ENCODE data around the gene C19orf12.

C19orf12 gene

GRCh38 chr19:29680447-29680846 lies 34.6 kb downstream of the C19orf12 start:
- no peaks in the 10 kb centered on the region for H3K27me3 Mint-ChIP-seq
- peaks cover 32% of the 10 kb centered on the region for H3K36me3 Mint-ChIP-seq (ENCODE audit: low read depth)
- DNase-seq: peak; percentile 87
- H3K4me3 Mint-ChIP-seq: peak overlapping the region; percentile 53
- peaks cover 76% of the 10 kb centered on the region for H3K4me1 Mint-ChIP-seq (ENCODE audit: low read depth)
- H3K27ac Mint-ChIP-seq: peak overlapping the region; percentile 95
- no peaks in the 10 kb centered on the region for H3K9me3 Mint-ChIP-seq

GRCh38 chr19:29679598-29680210 lies 35.4 kb downstream of the C19orf12 start:
- Mint-ChIP-seq H3K36me3 (ENCODE audit: low read depth) (peaks cover 40% of the 10 kb centered on the region), H3K4me1 (ENCODE audit: low read depth) (peaks cover 80% of the 10 kb centered on the region), H3K4me3 (peak overlapping the region; percentile 51), H3K27me3 (no peaks in the 10 kb centered on the region), H3K9me3 (no peaks in the 10 kb centered on the region), H3K27ac (peak overlapping the region; percentile 95)
- no peak for DNase-seq

- peak; percentile 34 for DNase-seq
- peak overlapping the region; percentile 37 for H3K27ac Mint-ChIP-seq
- no peaks in the 10 kb centered on the region for H3K27me3 Mint-ChIP-seq
- H3K4me1 Mint-ChIP-seq (ENCODE audit: low read depth): peaks cover 85% of the 10 kb centered on the region
- H3K9me3 Mint-ChIP-seq: no peaks in the 10 kb centered on the region
- peaks cover 47% of the 10 kb centered on the region for H3K36me3 Mint-ChIP-seq (ENCODE audit: low read depth)
- H3K4me3 Mint-ChIP-seq: no peak overlapping the region
These were observed 36.5 kb downstream of the C19orf12 start for GRCh38 chr19:29678484-29679106.

GRCh38 chr19:29677001-29677817 lies 37.9 kb downstream of the C19orf12 start:
- peak overlapping the region; percentile 8 for H3K4me3 Mint-ChIP-seq
- H3K4me1 Mint-ChIP-seq (ENCODE audit: low read depth): peaks cover 90% of the 10 kb centered on the region
- DNase-seq: peak; percentile 55
- peak overlapping the region; percentile 86 for H3K27ac Mint-ChIP-seq
- no peaks in the 10 kb centered on the region for H3K27me3 Mint-ChIP-seq
- H3K36me3 Mint-ChIP-seq (ENCODE audit: low read depth): peaks cover 59% of the 10 kb centered on the region
- H3K9me3 Mint-ChIP-seq: no peaks in the 10 kb centered on the region

- Mint-ChIP-seq H3K4me3 (no peak overlapping the region), H3K27ac (peak overlapping the region; percentile 86), H3K9me3 (no peaks in the 10 kb centered on the region), H3K36me3 (ENCODE audit: low read depth) (peaks cover 63% of the 10 kb centered on the region), H3K27me3 (no peaks in the 10 kb centered on the region), H3K4me1 (ENCODE audit: low read depth) (peaks cover 90% of the 10 kb centered on the region)
- no peak for DNase-seq
These were observed 38.5 kb downstream of the C19orf12 start for GRCh38 chr19:29676586-29676985.

- no peaks in the 10 kb centered on the region for H3K9me3 Mint-ChIP-seq
- peak; percentile 39 for DNase-seq
- peaks cover 90% of the 10 kb centered on the region for H3K4me1 Mint-ChIP-seq (ENCODE audit: low read depth)
- no peaks in the 10 kb centered on the region for H3K27me3 Mint-ChIP-seq
- H3K36me3 Mint-ChIP-seq (ENCODE audit: low read depth): peaks cover 72% of the 10 kb centered on the region
- no peak overlapping the region for H3K4me3 Mint-ChIP-seq
- peak overlapping the region; percentile 86 for H3K27ac Mint-ChIP-seq
These were observed 39.3 kb downstream of the C19orf12 start for GRCh38 chr19:29675650-29676186.

- DNase-seq: no peak
- Mint-ChIP-seq H3K4me3 (no peak overlapping the region), H3K9me3 (no peaks in the 10 kb centered on the region), H3K27ac (peak overlapping the region; percentile 86), H3K4me1 (ENCODE audit: low read depth) (peaks cover 90% of the 10 kb centered on the region), H3K36me3 (ENCODE audit: low read depth) (peaks cover 77% of the 10 kb centered on the region), H3K27me3 (no peaks in the 10 kb centered on the region)
These were observed 39.9 kb downstream of the C19orf12 start for GRCh38 chr19:29675120-29675649.

- DNase-seq: peak; percentile 29
- Mint-ChIP-seq H3K4me1 (ENCODE audit: low read depth) (peaks cover 90% of the 10 kb centered on the region), H3K36me3 (ENCODE audit: low read depth) (peaks cover 79% of the 10 kb centered on the region), H3K9me3 (no peaks in the 10 kb centered on the region), H3K4me3 (no peak overlapping the region), H3K27ac (peak overlapping the region; percentile 33), H3K27me3 (no peaks in the 10 kb centered on the region)
These were observed 40.5 kb downstream of the C19orf12 start for GRCh38 chr19:29674374-29675119.

GRCh38 chr19:29673451-29674371 lies 41.4 kb downstream of the C19orf12 start:
- H3K4me3 Mint-ChIP-seq: peak overlapping the region; percentile 69
- peaks cover 94% of the 10 kb centered on the region for H3K4me1 Mint-ChIP-seq (ENCODE audit: low read depth)
- no peaks in the 10 kb centered on the region for H3K27me3 Mint-ChIP-seq
- peak overlapping the region; percentile 95 for H3K27ac Mint-ChIP-seq
- H3K9me3 Mint-ChIP-seq: no peaks in the 10 kb centered on the region
- H3K36me3 Mint-ChIP-seq (ENCODE audit: low read depth): peaks cover 83% of the 10 kb centered on the region
- no peak for DNase-seq

- DNase-seq: peak; percentile 87
- Mint-ChIP-seq H3K9me3 (no peaks in the 10 kb centered on the region), H3K27me3 (no peaks in the 10 kb centered on the region), H3K4me1 (ENCODE audit: low read depth) (peaks cover 94% of the 10 kb centered on the region), H3K4me3 (peak overlapping the region; percentile 69), H3K36me3 (ENCODE audit: low read depth) (peaks cover 87% of the 10 kb centered on the region), H3K27ac (peak overlapping the region; percentile 95)
These were observed 42.1 kb downstream of the C19orf12 start for GRCh38 chr19:29672933-29673336.

- no peaks in the 10 kb centered on the region for H3K9me3 Mint-ChIP-seq
- H3K27ac Mint-ChIP-seq: peak overlapping the region; percentile 95
- H3K36me3 Mint-ChIP-seq (ENCODE audit: low read depth): peaks cover 89% of the 10 kb centered on the region
- no peaks in the 10 kb centered on the region for H3K27me3 Mint-ChIP-seq
- peaks cover 95% of the 10 kb centered on the region for H3K4me1 Mint-ChIP-seq (ENCODE audit: low read depth)
- peak; percentile 58 for DNase-seq
- peak overlapping the region; percentile 69 for H3K4me3 Mint-ChIP-seq
These were observed 42.6 kb downstream of the C19orf12 start for GRCh38 chr19:29672319-29672932.

- Mint-ChIP-seq H3K27ac (peak overlapping the region; percentile 95), H3K27me3 (no peaks in the 10 kb centered on the region), H3K9me3 (no peaks in the 10 kb centered on the region), H3K4me1 (ENCODE audit: low read depth) (peaks cover 94% of the 10 kb centered on the region), H3K36me3 (ENCODE audit: low read depth) (peaks cover 88% of the 10 kb centered on the region), H3K4me3 (peak overlapping the region; percentile 69)
- peak; percentile 88 for DNase-seq
These were observed 43.5 kb downstream of the C19orf12 start for GRCh38 chr19:29671393-29672160.

Measured in activated T-cell treated with anti-CD3 and anti-CD28 coated beads, Interleukin-2, amount 50 U/mL, for 24 hours (primary cell).